ENCODE measurements around the gene NKIRAS2.

- TF ChIP-seq, protein P1, sequence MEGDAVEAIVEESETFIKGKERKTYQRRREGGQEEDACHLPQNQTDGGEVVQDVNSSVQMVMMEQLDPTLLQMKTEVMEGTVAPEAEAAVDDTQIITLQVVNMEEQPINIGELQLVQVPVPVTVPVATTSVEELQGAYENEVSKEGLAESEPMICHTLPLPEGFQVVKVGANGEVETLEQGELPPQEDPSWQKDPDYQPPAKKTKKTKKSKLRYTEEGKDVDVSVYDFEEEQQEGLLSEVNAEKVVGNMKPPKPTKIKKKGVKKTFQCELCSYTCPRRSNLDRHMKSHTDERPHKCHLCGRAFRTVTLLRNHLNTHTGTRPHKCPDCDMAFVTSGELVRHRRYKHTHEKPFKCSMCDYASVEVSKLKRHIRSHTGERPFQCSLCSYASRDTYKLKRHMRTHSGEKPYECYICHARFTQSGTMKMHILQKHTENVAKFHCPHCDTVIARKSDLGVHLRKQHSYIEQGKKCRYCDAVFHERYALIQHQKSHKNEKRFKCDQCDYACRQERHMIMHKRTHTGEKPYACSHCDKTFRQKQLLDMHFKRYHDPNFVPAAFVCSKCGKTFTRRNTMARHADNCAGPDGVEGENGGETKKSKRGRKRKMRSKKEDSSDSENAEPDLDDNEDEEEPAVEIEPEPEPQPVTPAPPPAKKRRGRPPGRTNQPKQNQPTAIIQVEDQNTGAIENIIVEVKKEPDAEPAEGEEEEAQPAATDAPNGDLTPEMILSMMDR (IDR thresholded peaks at IDR 0.05 in 8 of 11, conservative IDR thresholded peaks at IDR 0.05 in 3 of 11), result no peak
- no peak for TF ChIP-seq POLR2A (IDR thresholded peaks at IDR 0.05)
Measured at GRCh38 chr17:41989702-41990419, 30.0 kb upstream of the NKIRAS2 start.
